Activated T-cell treated with anti-CD3 and anti-CD28 coated beads, Interleukin-2, amount 50 U/mL, for 4 hours (primary cell): ENCODE data around the gene SLC2A4. TPM values are rescaled to one million over a fixed set of nuclear protein-coding genes. Genes with fewer than 3 reads are reported as not detected.

ENCODE experiments used
- ATAC-seq, 2 donors: fragments of 200-7000 bp; cut with Tn5 transposase; one replicate each; pipeline ENCODE4 v1.10.0; 2021
- DNase-seq: peaks from one replicate; pipeline ENCODE4 v3.0.0-alpha.2; 2020
- H3K27me3 Mint-ChIP-seq: one replicate; pipeline ENCODE4 v1.8.0; 2021; ENCODE audit warnings: low read depth, mixed read lengths
- H3K36me3 Mint-ChIP-seq: one replicate; pipeline ENCODE4 v1.8.0; 2022; ENCODE audit warnings: mixed read lengths; ENCODE audit not compliant: insufficient read depth
- H3K4me1 Mint-ChIP-seq: one replicate; pipeline ENCODE4 v1.8.0; 2021; ENCODE audit warnings: low read depth, mixed read lengths
- H3K4me3 Mint-ChIP-seq: one replicate; pipeline ENCODE4 v1.8.0; 2021; ENCODE audit warnings: mild to moderate bottlenecking, moderate library complexity, mixed read lengths
- H3K9me3 Mint-ChIP-seq: one replicate; pipeline ENCODE4 v1.8.0; 2021; ENCODE audit warnings: mixed read lengths
- total RNA-seq, 3 donors: library from RNA; stranded (reverse); gene quantifications; one replicate each; pipeline ENCODE4 v1.2.1, GENCODE V29; 2021

The SLC2A4 gene
- total RNA-seq, 3 donors from 2014 or later, result 0.16 to 0.58 (median 0.24) TPM

GRCh38 chr17:7253082-7253481, 28.4 kb upstream of the SLC2A4 start:
- Mint-ChIP-seq H3K4me3 (peak overlapping the region; percentile 97), H3K4me1 (peaks cover 34% of the 10 kb centered on the region), H3K36me3 (peaks cover 20% of the 10 kb centered on the region), H3K9me3 (no peaks in the 10 kb centered on the region), H3K27me3 (no peaks in the 10 kb centered on the region)
- DNase-seq (no peak), ATAC-seq (no peak)

- DNase-seq, result no peak
- H3K9me3 Mint-ChIP-seq, result no peaks in the 10 kb centered on the region
- no peak for ATAC-seq
- no peaks in the 10 kb centered on the region for H3K27me3 Mint-ChIP-seq
- H3K4me3 Mint-ChIP-seq, result no peak overlapping the region
- H3K4me1 Mint-ChIP-seq, result peaks cover 26% of the 10 kb centered on the region
- peaks cover 20% of the 10 kb centered on the region for H3K36me3 Mint-ChIP-seq
Observed at GRCh38 chr17:7254511-7254910, 27.0 kb upstream of the SLC2A4 start.

- Mint-ChIP-seq H3K4me1 (peaks cover 20% of the 10 kb centered on the region), H3K4me3 (no peak overlapping the region), H3K27me3 (no peaks in the 10 kb centered on the region), H3K36me3 (peaks cover 20% of the 10 kb centered on the region), H3K9me3 (no peaks in the 10 kb centered on the region)
- ATAC-seq (no peak), DNase-seq (no peak)
Observed at GRCh38 chr17:7256766-7257456, 24.6 kb upstream of the SLC2A4 start.

- Mint-ChIP-seq H3K4me1 (peaks cover 27% of the 10 kb centered on the region), H3K36me3 (peaks cover 13% of the 10 kb centered on the region), H3K4me3 (no peak overlapping the region), H3K27me3 (peaks cover 11% of the 10 kb centered on the region), H3K9me3 (no peaks in the 10 kb centered on the region)
- no peak for ATAC-seq
- no peak for DNase-seq
Observed at GRCh38 chr17:7258731-7259554, 22.6 kb upstream of the SLC2A4 start.

- DNase-seq (no peak), ATAC-seq (no peak)
- H3K36me3 Mint-ChIP-seq, result peaks cover 12% of the 10 kb centered on the region
- H3K27me3 Mint-ChIP-seq, result peaks cover 16% of the 10 kb centered on the region
- no peak overlapping the region for H3K4me3 Mint-ChIP-seq
- peaks cover 28% of the 10 kb centered on the region for H3K4me1 Mint-ChIP-seq
- H3K9me3 Mint-ChIP-seq, result no peaks in the 10 kb centered on the region
Observed at GRCh38 chr17:7259555-7259889, 22.0 kb upstream of the SLC2A4 start.

- peaks cover 18% of the 10 kb centered on the region for H3K27me3 Mint-ChIP-seq
- peaks cover 26% of the 10 kb centered on the region for H3K4me1 Mint-ChIP-seq
- peak overlapping the region; percentile 11 for H3K4me3 Mint-ChIP-seq
- ATAC-seq, result no peak
- H3K36me3 Mint-ChIP-seq, result peaks cover 7% of the 10 kb centered on the region
- no peak for DNase-seq
- no peaks in the 10 kb centered on the region for H3K9me3 Mint-ChIP-seq
Observed at GRCh38 chr17:7260151-7260550, 21.4 kb upstream of the SLC2A4 start.

GRCh38 chr17:7260651-7261378, 20.7 kb upstream of the SLC2A4 start:
- Mint-ChIP-seq H3K4me1 (peaks cover 26% of the 10 kb centered on the region), H3K27me3 (peaks cover 20% of the 10 kb centered on the region), H3K36me3 (peaks cover 7% of the 10 kb centered on the region), H3K4me3 (peak overlapping the region; percentile 54), H3K9me3 (no peaks in the 10 kb centered on the region)
- DNase-seq, result no peak
- peak; percentile 50 to 53 for ATAC-seq

- H3K9me3 Mint-ChIP-seq, result no peaks in the 10 kb centered on the region
- H3K4me3 Mint-ChIP-seq, result peak overlapping the region; percentile 59
- peaks cover 22% of the 10 kb centered on the region for H3K27me3 Mint-ChIP-seq
- H3K36me3 Mint-ChIP-seq, result peaks cover 3% of the 10 kb centered on the region
- ATAC-seq (peak; percentile 46 to 49), DNase-seq (peak; percentile 36)
- H3K4me1 Mint-ChIP-seq, result peaks cover 26% of the 10 kb centered on the region
Observed at GRCh38 chr17:7261379-7262191, 19.9 kb upstream of the SLC2A4 start.

- DNase-seq (no peak), ATAC-seq (no peak)
Observed at GRCh38 chr17:7262192-7262934, 19.2 kb upstream of the SLC2A4 start, which contains the start of gene CLDN7. Gene CLDN7, minus strand, starts transcription at chr17:7262478. Its CDS starts 435 bp downstream, at chr17:7262043.

GRCh38 chr17:7262935-7263800, 18.4 kb upstream of the SLC2A4 start:
- ATAC-seq (peak; percentile 9 to 18), DNase-seq (no peak)
- Mint-ChIP-seq H3K27me3 (peaks cover 25% of the 10 kb centered on the region), H3K9me3 (no peaks in the 10 kb centered on the region), H3K36me3 (no peaks in the 10 kb centered on the region), H3K4me1 (peaks cover 26% of the 10 kb centered on the region), H3K4me3 (peak overlapping the region; percentile 57)

More at GRCh38 chr17:7262192-7262934, 19.2 kb upstream of the SLC2A4 start, which contains the start of gene CLDN7:
- no peaks in the 10 kb centered on the region for H3K9me3 Mint-ChIP-seq
- H3K27me3 Mint-ChIP-seq, result peaks cover 25% of the 10 kb centered on the region
- H3K4me1 Mint-ChIP-seq, result peaks cover 26% of the 10 kb centered on the region
- no peaks in the 10 kb centered on the region for H3K36me3 Mint-ChIP-seq
- H3K4me3 Mint-ChIP-seq, result peak within 1 kb of the TSS; percentile 59

GRCh38 chr17:7263801-7264078, 17.8 kb upstream of the SLC2A4 start:
- H3K27me3 Mint-ChIP-seq, result peaks cover 25% of the 10 kb centered on the region

GRCh38 chr17:7266784-7267183, 14.7 kb upstream of the SLC2A4 start:
- Mint-ChIP-seq H3K9me3 (no peaks in the 10 kb centered on the region), H3K27me3 (peaks cover 25% of the 10 kb centered on the region), H3K4me3 (no peak overlapping the region), H3K36me3 (no peaks in the 10 kb centered on the region), H3K4me1 (peaks cover 20% of the 10 kb centered on the region)
- ATAC-seq, result no peak
- DNase-seq, result no peak

More at GRCh38 chr17:7263801-7264078, 17.8 kb upstream of the SLC2A4 start:
- H3K36me3 Mint-ChIP-seq, result no peaks in the 10 kb centered on the region
- peak overlapping the region; percentile 22 for H3K4me3 Mint-ChIP-seq
- no peak for ATAC-seq
- DNase-seq, result no peak
- H3K4me1 Mint-ChIP-seq, result peaks cover 26% of the 10 kb centered on the region
- no peaks in the 10 kb centered on the region for H3K9me3 Mint-ChIP-seq

- no peak for DNase-seq
- peaks cover 15% of the 10 kb centered on the region for H3K4me1 Mint-ChIP-seq
- H3K36me3 Mint-ChIP-seq, result no peaks in the 10 kb centered on the region
- H3K4me3 Mint-ChIP-seq, result no peak overlapping the region
- H3K9me3 Mint-ChIP-seq, result no peaks in the 10 kb centered on the region
- peaks cover 20% of the 10 kb centered on the region for H3K27me3 Mint-ChIP-seq
- no peak for ATAC-seq
Observed at GRCh38 chr17:7279448-7279847, 2.1 kb upstream of the SLC2A4 start.
